SU-DHL-6 (cell line): Measurements from ENCODE around the gene SUN2.

Experiments used
- H2AFZ ChIP-seq: fragments of 200-600 bp; sonication (generic); 2 replicates; pipeline ENCODE4 v1.6.1; 2014; ENCODE audit warnings: low read depth, mild to moderate bottlenecking, moderate library complexity, mixed read lengths, antibody characterized with exemption, low read length; ENCODE audit not compliant: severe bottlenecking
- H3F3A ChIP-seq: fragments of 200-600 bp; shearing (Covaris generic); 2 replicates; pipeline ENCODE4 v1.6.0; 2016; ENCODE audit warnings: antibody characterized with exemption, mild to moderate bottlenecking; ENCODE audit not compliant: insufficient read depth
- H3K27ac ChIP-seq: fragments of 200-600 bp; sonication (generic); 2 replicates; pipeline ENCODE4 v1.5.1; 2016; ENCODE audit warnings: low read depth, mild to moderate bottlenecking, low read length, moderate library complexity, mixed read lengths
- H3K27me3 ChIP-seq: fragments of 200-600 bp; sonication (generic), shearing (Covaris generic); 2 replicates; pipeline ENCODE4 v1.6.0; 2014; ENCODE audit warnings: mild to moderate bottlenecking, low read length
- H3K36me3 ChIP-seq: fragments of 200-600 bp; sonication (generic); 2 replicates; pipeline ENCODE4 v1.6.1; 2014; ENCODE audit warnings: mild to moderate bottlenecking, low read length, mixed read lengths
- H3K4me2 ChIP-seq: fragments of 300-600, 200-600 bp; shearing (Covaris generic), sonication (generic); 2 replicates; pipeline ENCODE4 v1.6.0; 2014; ENCODE audit warnings: low read length, low read depth, mild to moderate bottlenecking; ENCODE audit not compliant: poor library complexity, severe bottlenecking
- H3K4me3 ChIP-seq: fragments of 200-600 bp; sonication (generic); 2 replicates; pipeline ENCODE4 v1.5.1; 2014; ENCODE audit warnings: antibody characterized with exemption, low read length, mild to moderate bottlenecking, mixed read lengths; ENCODE audit not compliant: insufficient read depth, poor library complexity, severe bottlenecking
- H3K79me2 ChIP-seq: fragments of 200-600 bp; sonication (generic); 2 replicates; pipeline ENCODE4 v1.6.1; 2014; ENCODE audit warnings: mild to moderate bottlenecking, low read length, moderate library complexity; ENCODE audit not compliant: insufficient read depth
- H3K9ac ChIP-seq: fragments of 200-600 bp; sonication (generic); 2 replicates; pipeline ENCODE4 v1.7.0; 2014; ENCODE audit warnings: mild to moderate bottlenecking, low read length
- H3K9me2 ChIP-seq: fragments of 200-600 bp; sonication (generic); replicated peaks from 2 replicates; pipeline ENCODE4 v1.6.1; 2014; ENCODE audit warnings: low read length; ENCODE audit not compliant: insufficient read depth
- H3K9me3 ChIP-seq: fragments of 200-600 bp; sonication (generic); 2 replicates; pipeline ENCODE4 v1.6.1; 2014; ENCODE audit warnings: low read length, mixed read lengths; ENCODE audit not compliant: insufficient read depth
- H4K20me1 ChIP-seq: fragments of 200-600 bp; sonication (generic); 2 replicates; pipeline ENCODE4 v1.6.1; 2014; ENCODE audit warnings: low read depth, mild to moderate bottlenecking, antibody characterized with exemption, low read length, moderate library complexity, mixed read lengths
- EZH2phosphoT487 ChIP-seq: fragments of 200-600 bp; sonication (generic), shearing (Covaris generic); conservative IDR thresholded peaks from 2 replicates; pipeline ENCODE4 v1.6.1; 2018; ENCODE audit warnings: mild to moderate bottlenecking, antibody characterized with exemption, low read length, moderate library complexity, mixed read lengths
- TF ChIP-seq, protein P1 (sequence below): fragments of 200-600 bp; sonication (generic); IDR thresholded peaks from one replicate; pipeline ENCODE4 v1.5.1; 2017; ENCODE audit warnings: antibody characterized with exemption, mild to moderate bottlenecking, low read length, moderate library complexity; ENCODE audit not compliant: insufficient read depth, poor library complexity, severe bottlenecking

SUN2 gene

DNA sequence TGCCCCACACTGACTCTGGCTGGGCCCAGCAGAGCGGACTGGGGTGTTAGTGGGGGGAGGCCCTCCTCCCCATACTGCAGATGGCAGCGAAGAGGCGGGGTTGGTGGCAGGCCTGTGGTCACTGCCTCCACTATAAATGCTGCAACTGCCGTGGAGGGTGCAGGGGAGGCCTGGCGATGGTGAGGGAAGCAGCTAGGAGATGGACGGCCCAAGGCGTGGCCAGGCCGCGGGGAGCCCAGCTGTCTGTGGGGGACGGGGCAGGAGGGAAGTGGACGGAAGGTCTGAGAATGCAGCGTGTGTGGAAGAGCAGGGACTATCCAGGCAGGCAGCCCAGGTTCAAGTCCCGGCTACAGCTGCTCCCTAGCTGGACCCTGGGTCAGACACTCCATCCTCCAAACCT, 19.9 kb upstream of the SUN2 start:
- H4K20me1 ChIP-seq = no peaks in the 10 kb centered on the region
- no peaks in the 10 kb centered on the region for H3F3A ChIP-seq
- no peak overlapping the region for H3K9ac ChIP-seq
- H3K79me2 ChIP-seq = no peaks in the 10 kb centered on the region
- H3K27ac ChIP-seq = no peak overlapping the region
- no peaks in the 10 kb centered on the region for H3K27me3 ChIP-seq
- no peaks in the 10 kb centered on the region for H3K9me2 ChIP-seq
- no peak overlapping the region for H3K4me2 ChIP-seq
- no peak overlapping the region for H3K4me3 ChIP-seq
- H3K36me3 ChIP-seq = no peaks in the 10 kb centered on the region
- TF ChIP-seq EZH2phosphoT487 = no peak
- TF ChIP-seq, protein P1, sequence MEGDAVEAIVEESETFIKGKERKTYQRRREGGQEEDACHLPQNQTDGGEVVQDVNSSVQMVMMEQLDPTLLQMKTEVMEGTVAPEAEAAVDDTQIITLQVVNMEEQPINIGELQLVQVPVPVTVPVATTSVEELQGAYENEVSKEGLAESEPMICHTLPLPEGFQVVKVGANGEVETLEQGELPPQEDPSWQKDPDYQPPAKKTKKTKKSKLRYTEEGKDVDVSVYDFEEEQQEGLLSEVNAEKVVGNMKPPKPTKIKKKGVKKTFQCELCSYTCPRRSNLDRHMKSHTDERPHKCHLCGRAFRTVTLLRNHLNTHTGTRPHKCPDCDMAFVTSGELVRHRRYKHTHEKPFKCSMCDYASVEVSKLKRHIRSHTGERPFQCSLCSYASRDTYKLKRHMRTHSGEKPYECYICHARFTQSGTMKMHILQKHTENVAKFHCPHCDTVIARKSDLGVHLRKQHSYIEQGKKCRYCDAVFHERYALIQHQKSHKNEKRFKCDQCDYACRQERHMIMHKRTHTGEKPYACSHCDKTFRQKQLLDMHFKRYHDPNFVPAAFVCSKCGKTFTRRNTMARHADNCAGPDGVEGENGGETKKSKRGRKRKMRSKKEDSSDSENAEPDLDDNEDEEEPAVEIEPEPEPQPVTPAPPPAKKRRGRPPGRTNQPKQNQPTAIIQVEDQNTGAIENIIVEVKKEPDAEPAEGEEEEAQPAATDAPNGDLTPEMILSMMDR = no peak
- no peaks in the 10 kb centered on the region for H3K9me3 ChIP-seq
- H2AFZ ChIP-seq = no peak overlapping the region

DNA sequence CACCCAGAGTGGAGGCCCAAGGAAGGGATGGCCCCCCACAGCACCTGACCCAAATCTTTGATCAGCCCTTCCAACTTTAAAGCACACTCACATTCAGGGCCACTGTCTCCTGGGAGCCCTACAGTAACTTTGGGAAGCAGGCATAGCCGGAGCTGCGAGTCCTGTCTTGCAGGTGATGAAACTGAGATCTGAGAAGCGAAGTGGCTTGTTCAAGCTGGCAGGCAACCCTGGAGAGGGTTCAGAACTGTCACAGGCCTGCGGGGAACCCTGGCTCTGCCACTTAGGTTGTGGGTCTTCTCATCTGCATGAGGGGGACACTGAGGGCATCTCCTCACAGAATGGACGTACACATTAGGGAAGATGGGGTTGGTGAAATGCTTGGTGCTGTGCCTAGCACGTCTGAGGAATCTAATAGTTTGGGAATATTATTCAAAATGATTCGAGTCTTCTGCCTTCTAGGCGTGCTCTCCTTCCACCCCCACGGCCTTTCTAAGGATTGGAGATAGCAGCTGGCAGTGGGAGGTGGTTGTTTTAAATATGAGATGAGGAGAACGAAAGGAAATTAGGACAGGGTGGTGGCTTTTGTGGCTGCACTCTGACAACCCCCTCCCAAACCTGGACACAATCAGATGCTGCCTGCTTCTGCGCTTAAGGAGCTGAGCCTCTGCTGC, 18.8 kb upstream of the SUN2 start:
- Histone ChIP-seq H3K9ac (no peak overlapping the region), H2AFZ (no peak overlapping the region), H3K9me2 (no peaks in the 10 kb centered on the region), H3K27ac (no peak overlapping the region), H3K36me3 (no peaks in the 10 kb centered on the region), H3F3A (no peaks in the 10 kb centered on the region), H3K4me3 (no peak overlapping the region), H3K4me2 (no peak overlapping the region), H4K20me1 (no peaks in the 10 kb centered on the region), H3K79me2 (no peaks in the 10 kb centered on the region), H3K9me3 (no peaks in the 10 kb centered on the region), H3K27me3 (no peaks in the 10 kb centered on the region)
- no peak for TF ChIP-seq EZH2phosphoT487
- TF ChIP-seq, protein P1 = no peak

DNA sequence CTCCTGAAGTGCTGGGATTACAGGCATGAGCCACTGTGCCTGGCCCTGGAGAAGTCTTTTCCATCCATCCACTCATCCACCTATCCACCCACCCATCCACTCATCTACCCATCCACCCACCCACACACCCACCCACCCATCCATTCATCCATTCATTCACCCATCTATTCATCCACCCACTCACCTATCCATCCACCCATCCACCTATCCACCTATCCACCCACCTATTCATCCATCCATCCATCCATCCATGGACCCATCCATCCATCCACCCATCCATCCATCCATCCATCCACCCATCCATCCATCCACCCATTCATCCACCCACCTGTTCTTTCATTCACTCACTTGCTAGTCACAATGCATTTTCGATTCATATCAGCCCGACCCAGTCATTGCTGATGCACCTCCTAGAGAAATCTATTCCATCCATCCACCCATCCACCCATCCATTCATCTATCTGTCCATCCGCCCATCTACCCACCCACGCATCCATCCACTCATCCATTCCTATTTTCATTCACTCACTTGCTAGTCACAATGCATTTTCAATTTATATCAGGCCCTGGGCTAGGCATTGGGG, 17.7 kb upstream of the SUN2 start:
- no peak overlapping the region for H3K4me3 ChIP-seq
- H3K27ac ChIP-seq = no peak overlapping the region
- H3K27me3 ChIP-seq = no peaks in the 10 kb centered on the region
- H3K9me3 ChIP-seq = no peaks in the 10 kb centered on the region
- H3K36me3 ChIP-seq = no peaks in the 10 kb centered on the region
- H4K20me1 ChIP-seq = no peaks in the 10 kb centered on the region
- no peak overlapping the region for H2AFZ ChIP-seq
- TF ChIP-seq, protein P1 = no peak
- TF ChIP-seq EZH2phosphoT487 = no peak
- H3K79me2 ChIP-seq = no peaks in the 10 kb centered on the region
- no peaks in the 10 kb centered on the region for H3K9me2 ChIP-seq
- H3K9ac ChIP-seq = no peak overlapping the region
- no peak overlapping the region for H3K4me2 ChIP-seq
- no peaks in the 10 kb centered on the region for H3F3A ChIP-seq
